HG03460 (cell line): ENCODE results near the gene CSTF2T.

Source experiments
- ATAC-seq: cut with Tn5 transposase; IDR thresholded peaks from one replicate; pipeline ENCODE4 v1.9.1; 2021; ENCODE audit not compliant: unreplicated experiment

CSTF2T gene

GRCh38 chr10:51651063-51651462 is 48.3 kb downstream of the CSTF2T start:
- no peak for ATAC-seq

- ATAC-seq: no peak
These were observed 50.3 kb downstream of the CSTF2T start for GRCh38 chr10:51649064-51649463.
